H9 (cell line): ENCODE results near the gene AMDHD2. TPM values are rescaled to one million over a fixed set of nuclear protein-coding genes. Genes with fewer than 3 reads are reported as not detected.
A peak's percentile ranks its signal among the peaks of the same experiment; 100 is the strongest.

Source experiments
- DNase-seq: peaks from one replicate; pipeline ENCODE4 v3.0.0-alpha.2; 2017
- H2AFZ ChIP-seq: one replicate; pipeline ENCODE4 v1.6.1; 2013; ENCODE audit warnings: mild to moderate bottlenecking, low read length, control low read depth, moderate library complexity
- H2AK5ac ChIP-seq: 2 replicates; pipeline ENCODE4 v1.6.1; 2013; ENCODE audit warnings: low read length, control low read depth, mixed read lengths; ENCODE audit not compliant: insufficient read length
- H2BK120ac ChIP-seq: one replicate; pipeline ENCODE4 v1.6.1; 2013; ENCODE audit warnings: low read depth, mild to moderate bottlenecking, low read length, control low read depth, inconsistent platforms; ENCODE audit not compliant: poor library complexity, severe bottlenecking
- H2BK12ac ChIP-seq: 2 replicates; pipeline ENCODE4 v1.6.1; 2013; ENCODE audit warnings: low read length, control low read depth, mixed read lengths, low read depth; ENCODE audit not compliant: insufficient read length
- H2BK15ac ChIP-seq: 2 replicates; pipeline ENCODE4 v1.6.1; 2013; ENCODE audit warnings: low read depth, low read length, control low read depth
- H2BK20ac ChIP-seq: one replicate; pipeline ENCODE4 v1.6.1; 2013; ENCODE audit warnings: low read depth, mild to moderate bottlenecking, low read length, control low read depth, inconsistent platforms; ENCODE audit not compliant: poor library complexity, severe bottlenecking
- H2BK5ac ChIP-seq: 2 replicates; pipeline ENCODE4 v1.6.1; 2013; ENCODE audit warnings: low read length, control low read depth, mixed read lengths; ENCODE audit not compliant: insufficient read length
- H3K14ac ChIP-seq: 2 replicates; pipeline ENCODE4 v1.6.1; 2013; ENCODE audit warnings: low read length, control low read depth; ENCODE audit not compliant: insufficient read depth
- H3K18ac ChIP-seq: 2 replicates; pipeline ENCODE4 v1.6.1; 2013; ENCODE audit warnings: low read depth, mild to moderate bottlenecking, mixed read lengths, low read length, control low read depth; ENCODE audit not compliant: insufficient read length
- H3K23ac ChIP-seq: 2 replicates; pipeline ENCODE4 v1.6.1; 2013; ENCODE audit warnings: low read length, control low read depth, mixed read lengths, low read depth; ENCODE audit not compliant: insufficient read length
- H3K23me2 ChIP-seq: 2 replicates; pipeline ENCODE4 v1.6.1; 2013; ENCODE audit warnings: low read depth, mild to moderate bottlenecking, mixed read lengths, low read length, control low read depth; ENCODE audit not compliant: insufficient read length, poor library complexity, severe bottlenecking
- H3K27ac ChIP-seq: 2 replicates; pipeline ENCODE4 v1.5.1; 2013; ENCODE audit warnings: low read length, control low read depth, mixed read lengths, low read depth; ENCODE audit not compliant: insufficient read length
- H3K27me3 ChIP-seq: 2 replicates; pipeline ENCODE4 v1.6.1; 2013; ENCODE audit warnings: low read length, control low read depth, inconsistent platforms; ENCODE audit not compliant: insufficient read depth
- H3K4ac ChIP-seq: 2 replicates; pipeline ENCODE4 v1.6.1; 2013; ENCODE audit warnings: low read depth, mild to moderate bottlenecking, control low read depth, inconsistent platforms, low read length, moderate library complexity
- H3K4me1 ChIP-seq: 2 replicates; pipeline ENCODE4 v1.6.1; 2013; ENCODE audit warnings: low read length, control low read depth, inconsistent platforms; ENCODE audit not compliant: insufficient read depth
- H3K4me2 ChIP-seq: 2 replicates; pipeline ENCODE4 v1.6.1; 2013; ENCODE audit warnings: low read length, control low read depth, mixed read lengths; ENCODE audit not compliant: insufficient read length, insufficient read depth
- H3K56ac ChIP-seq: 2 replicates; pipeline ENCODE4 v1.6.1; 2013; ENCODE audit warnings: low read depth, mild to moderate bottlenecking, mixed read lengths, low read length, control low read depth; ENCODE audit not compliant: insufficient read length
- H3K79me1 ChIP-seq: 2 replicates; pipeline ENCODE4 v1.6.1; 2013; ENCODE audit warnings: low read depth, mild to moderate bottlenecking, moderate library complexity, low read length, control low read depth, inconsistent platforms; ENCODE audit not compliant: insufficient read depth, poor library complexity, severe bottlenecking
- H3K79me2 ChIP-seq: 2 replicates; pipeline ENCODE4 v1.6.1; 2013; ENCODE audit warnings: low read length, control low read depth, inconsistent platforms; ENCODE audit not compliant: insufficient read depth
- H3K9ac ChIP-seq: 2 replicates; pipeline ENCODE4 v1.6.1; 2013; ENCODE audit warnings: low read length, control low read depth, mixed read lengths; ENCODE audit not compliant: insufficient read length; ENCODE audit errors: extremely low read depth
- H3K9me3 ChIP-seq: one replicate; pipeline ENCODE4 v1.6.1; 2013; ENCODE audit warnings: low read depth, low read length, inconsistent platforms; ENCODE audit not compliant: control insufficient read depth
- H3T11ph ChIP-seq: one replicate; pipeline ENCODE4 v1.6.1; 2013; ENCODE audit warnings: mild to moderate bottlenecking, low read length, control low read depth, inconsistent platforms
- H4K20me1 ChIP-seq: one replicate; pipeline ENCODE4 v1.6.1; 2013; ENCODE audit not compliant: control insufficient read depth, insufficient read length, insufficient read depth
- H4K5ac ChIP-seq: 2 replicates; pipeline ENCODE4 v1.6.1; 2013; ENCODE audit warnings: low read depth, mild to moderate bottlenecking, mixed read lengths, low read length, control low read depth; ENCODE audit not compliant: insufficient read length
- H4K8ac ChIP-seq: replicated peaks from 2 replicates; pipeline ENCODE4 v1.6.1; 2013; ENCODE audit warnings: low read length, control low read depth, mixed read lengths, low read depth; ENCODE audit not compliant: insufficient read length
- H4K91ac ChIP-seq: 2 replicates; pipeline ENCODE4 v1.6.1; 2013; ENCODE audit warnings: low read depth, mild to moderate bottlenecking, moderate library complexity, mixed read lengths, low read length, control low read depth; ENCODE audit not compliant: insufficient read length
- H3K27ac Mint-ChIP-seq, 3 experiments: 2 replicates in 2 of 3; 3 replicates in 1 of 3; pipeline ENCODE4 v1.8.0; 2020 to 2021; ENCODE audit warnings: mixed read lengths in 3 of 3, mild to moderate bottlenecking in 1 of 3, moderate library complexity in 1 of 3
- H3K27me3 Mint-ChIP-seq: 2 replicates; pipeline ENCODE4 v1.8.0; 2021; ENCODE audit warnings: low read depth, mild to moderate bottlenecking, moderate library complexity, mixed read lengths
- H3K36me3 Mint-ChIP-seq, 3 experiments: 2 replicates in 2 of 3; 3 replicates in 1 of 3; pipeline ENCODE4 v1.8.0; 2020 to 2021; ENCODE audit warnings: low read depth in 3 of 3, mixed read lengths in 3 of 3; ENCODE audit not compliant: insufficient read depth in 1 of 3
- H3K4me1 Mint-ChIP-seq, 2 experiments: 2 replicates each; pipeline ENCODE4 v1.8.0; 2020; ENCODE audit warnings: mixed read lengths in 2 of 2
- H3K4me3 Mint-ChIP-seq, 2 experiments: 2 replicates in 1 of 2; 3 replicates in 1 of 2; pipeline ENCODE4 v1.8.0; 2020 to 2021; ENCODE audit warnings: mild to moderate bottlenecking in 2 of 2, mixed read lengths in 2 of 2, moderate library complexity in 1 of 2
- H3K9me3 Mint-ChIP-seq, 2 experiments: 2 replicates in 1 of 2; 3 replicates in 1 of 2; pipeline ENCODE4 v1.8.0; 2020; ENCODE audit warnings: mild to moderate bottlenecking in 2 of 2, mixed read lengths in 2 of 2, moderate library complexity in 1 of 2
- WGBS: extraction: QIAGEN DNeasy Blood & Tissue Kit; methylation state at CpG from one replicate; pipeline ENCODE4 v1.1.7; 2013; ENCODE audit warnings: missing lambda C conversion rate, low lambda C conversion rate, mixed read lengths; ENCODE audit not compliant: insufficient read length; ENCODE audit errors: extremely low coverage; 5-methylcytosine and 5-hydroxymethylcytosine counted together
- total RNA-seq: library from RNA; stranded (reverse); gene quantifications from 2 replicates; pipeline ENCODE4 v1.2.1, GENCODE V29; 2021
- TF ChIP-seq, protein P1 (sequence below): fragments of 200-600 bp; sonication (generic); conservative IDR thresholded peaks from 3 replicates; pipeline ENCODE4 v1.8.0; 2021; ENCODE audit warnings: antibody characterized with exemption, mild to moderate bottlenecking

AMDHD2 gene
- total RNA-seq, 1 experiment from 2014 or later = 61.5 TPM

DNA sequence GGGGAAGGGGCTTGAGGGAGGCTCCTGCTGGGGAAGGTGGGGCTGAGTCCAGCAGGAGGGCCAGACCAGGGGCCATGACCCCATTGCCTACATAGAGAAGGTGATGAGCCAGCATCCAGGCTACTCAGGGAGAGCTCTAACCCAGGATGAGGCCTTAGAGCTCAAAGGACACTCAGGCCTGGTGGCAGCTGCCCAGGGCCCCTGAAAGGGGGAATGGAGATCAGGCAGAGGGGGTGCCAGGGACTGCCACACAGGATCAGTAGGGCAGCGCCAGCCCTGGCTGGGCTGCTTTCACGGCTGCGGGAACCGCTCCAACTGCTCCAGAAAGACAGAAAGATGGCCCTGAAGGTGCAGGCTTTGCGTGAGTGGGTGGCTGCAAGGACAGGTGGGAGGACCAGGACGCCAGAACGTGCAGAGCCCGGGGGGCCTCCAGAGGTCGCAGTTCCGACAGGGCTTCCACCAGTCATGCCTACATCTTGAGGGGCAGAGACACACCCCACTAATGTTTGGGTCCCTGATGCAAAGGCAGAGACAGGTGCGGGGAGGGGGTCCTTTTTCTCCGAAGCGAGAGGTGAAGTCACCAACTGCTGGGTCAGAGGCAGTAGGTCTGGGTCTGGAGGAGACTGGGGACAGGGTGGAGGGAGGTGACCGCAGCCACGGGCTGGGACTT lies 7.3 kb upstream of the AMDHD2 start:
- Histone ChIP-seq H2BK120ac (no peak overlapping the region), H3K9me3 (no peaks in the 10 kb centered on the region), H3K79me1 (peaks cover 4% of the 10 kb centered on the region), H2BK5ac (no peak overlapping the region), H3K4me1 (peaks cover 3% of the 10 kb centered on the region; the same call in 1 of the 2 replicates), H3K4ac (no peak overlapping the region; the same call in none of the 2 replicates), H2AK5ac (no peak overlapping the region), H3K27me3 (no peaks in the 10 kb centered on the region), H3K18ac (peak overlapping the region; percentile 41), H2BK12ac (no peak overlapping the region), H3K27ac (no peak overlapping the region), H3T11ph (no peak overlapping the region), H4K8ac (no peak overlapping the region), H4K5ac (no peak overlapping the region), H3K23me2 (peaks cover 16% of the 10 kb centered on the region), H2BK20ac (no peak overlapping the region), H4K91ac (no peak overlapping the region), H3K56ac (no peak overlapping the region), H2AFZ (no peak overlapping the region), H3K9ac (peak overlapping the region; percentile 58), H2BK15ac (no peak overlapping the region), H4K20me1 (no peaks in the 10 kb centered on the region), H3K14ac (peak overlapping the region; percentile 94), H3K4me2 (peak overlapping the region; percentile 74), H3K79me2 (peaks cover 30% of the 10 kb centered on the region; the same call in 1 of the 2 replicates), H3K23ac (no peak overlapping the region)
- Mint-ChIP-seq H3K36me3 (peaks cover 2 to 11% (median 8%) of the 10 kb centered on the region in 3 experiments; a peak in 6 of 7 replicates), H3K4me3 (peak overlapping the region; percentile 68 to 86), H3K27ac (peak overlapping the region; percentile 94 to 98 (median 97)), H3K9me3 (no peaks in the 10 kb centered on the region; a peak in 1 of 5 replicates), H3K4me1 (peaks cover 42 to 55% of the 10 kb centered on the region in 2 experiments), H3K27me3 (peaks cover 5% of the 10 kb centered on the region)
- WGBS = no CpG with 5 or more reads among the region's 15 CpGs
- peak; percentile 72 for DNase-seq
- TF ChIP-seq, protein P1, sequence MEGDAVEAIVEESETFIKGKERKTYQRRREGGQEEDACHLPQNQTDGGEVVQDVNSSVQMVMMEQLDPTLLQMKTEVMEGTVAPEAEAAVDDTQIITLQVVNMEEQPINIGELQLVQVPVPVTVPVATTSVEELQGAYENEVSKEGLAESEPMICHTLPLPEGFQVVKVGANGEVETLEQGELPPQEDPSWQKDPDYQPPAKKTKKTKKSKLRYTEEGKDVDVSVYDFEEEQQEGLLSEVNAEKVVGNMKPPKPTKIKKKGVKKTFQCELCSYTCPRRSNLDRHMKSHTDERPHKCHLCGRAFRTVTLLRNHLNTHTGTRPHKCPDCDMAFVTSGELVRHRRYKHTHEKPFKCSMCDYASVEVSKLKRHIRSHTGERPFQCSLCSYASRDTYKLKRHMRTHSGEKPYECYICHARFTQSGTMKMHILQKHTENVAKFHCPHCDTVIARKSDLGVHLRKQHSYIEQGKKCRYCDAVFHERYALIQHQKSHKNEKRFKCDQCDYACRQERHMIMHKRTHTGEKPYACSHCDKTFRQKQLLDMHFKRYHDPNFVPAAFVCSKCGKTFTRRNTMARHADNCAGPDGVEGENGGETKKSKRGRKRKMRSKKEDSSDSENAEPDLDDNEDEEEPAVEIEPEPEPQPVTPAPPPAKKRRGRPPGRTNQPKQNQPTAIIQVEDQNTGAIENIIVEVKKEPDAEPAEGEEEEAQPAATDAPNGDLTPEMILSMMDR = peak; percentile 52
